Activated naive CD4-positive, alpha-beta T cell treated with anti-CD3 and anti-CD28 coated beads, Interleukin-2, amount 50 U/mL, for 72 hours (primary cell): ENCODE data around the gene MAN1B1. TPM values are rescaled to one million over a fixed set of nuclear protein-coding genes. Genes with fewer than 3 reads are reported as not detected.

Experiments used
- ATAC-seq, 2 donors: fragments of 150-1000 bp; cut with Tn5 transposase; 2 replicates each; pipeline ENCODE4 v1.10.0; 2021; ENCODE audit warnings: mild to moderate bottlenecking in 2 of 2, moderate library complexity in 2 of 2
- DNase-seq, 2 donors: peaks; one replicate each; pipeline ENCODE4 v3.0.0; 2021 to 2022; ENCODE audit warnings: low spot score in 2 of 2
- H3K27ac Mint-ChIP-seq, 2 donors: one replicate each; pipeline ENCODE4 v1.8.0; 2022; ENCODE audit warnings: mild to moderate bottlenecking in 2 of 2, mixed read lengths in 2 of 2
- H3K36me3 Mint-ChIP-seq, 2 donors: one replicate each; pipeline ENCODE4 v1.8.0; 2022; ENCODE audit warnings: mixed read lengths in 2 of 2
- H3K9me3 Mint-ChIP-seq, 2 donors: one replicate each; pipeline ENCODE4 v1.8.0; 2022; ENCODE audit warnings: mixed read lengths in 2 of 2
- total RNA-seq, 2 donors: library from RNA; stranded (reverse); gene quantifications; one replicate each; pipeline ENCODE4 v1.2.3, GENCODE V29; 2022

The MAN1B1 gene
- total RNA-seq, 2 donors from 2014 or later, result 23.8 to 41.4 TPM

GRCh38 chr9:137063311-137064026 lies 23.3 kb upstream of the MAN1B1 start:
- ATAC-seq, result no peak
- H3K9me3 Mint-ChIP-seq, result no peaks in the 10 kb centered on the region
- no peak for DNase-seq
- H3K27ac Mint-ChIP-seq, result no peak overlapping the region
- H3K36me3 Mint-ChIP-seq, result no peaks in the 10 kb centered on the region

DNA sequence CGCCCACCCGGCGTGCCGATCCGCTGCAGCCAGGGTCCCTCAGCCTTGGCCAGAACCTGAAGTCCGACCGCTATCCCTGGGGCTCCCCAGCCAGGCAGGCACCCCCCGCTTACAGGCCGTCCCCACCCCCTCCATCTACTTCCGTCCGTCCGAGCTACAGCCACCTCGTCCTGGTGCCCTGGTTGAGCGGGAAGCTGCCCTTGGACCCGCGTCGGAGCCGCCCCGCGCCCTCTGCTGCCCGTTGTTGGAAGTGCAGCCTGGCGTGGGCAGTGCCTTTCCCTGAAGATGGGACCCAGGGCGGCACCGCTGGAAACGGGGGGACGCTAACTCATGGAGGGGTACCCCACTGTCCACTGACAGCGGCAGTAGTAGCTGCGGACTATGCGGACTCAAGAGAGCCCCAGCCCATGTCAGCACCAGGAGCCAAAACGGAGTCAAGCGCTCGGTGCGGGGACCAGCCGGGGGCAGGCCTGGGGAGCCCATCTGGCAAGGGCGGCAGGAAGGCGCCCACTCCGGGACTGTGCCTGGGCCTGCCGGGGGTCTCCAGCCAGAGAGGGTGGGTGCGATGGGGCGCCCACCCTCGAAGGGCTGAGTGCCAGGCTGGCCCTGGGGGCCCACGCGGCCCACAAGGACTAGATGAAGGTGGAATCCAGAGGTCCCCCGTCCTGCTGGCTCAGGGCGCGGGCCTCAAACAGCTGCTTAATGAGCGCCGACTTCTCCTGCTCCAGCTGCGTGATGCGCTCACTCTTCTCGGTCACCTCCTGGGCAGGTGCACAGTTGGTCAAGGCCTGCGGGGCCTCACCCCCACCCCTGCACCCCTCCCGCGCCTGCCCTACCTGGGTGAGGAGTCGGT lies 22.5 kb upstream of the MAN1B1 start:
- Mint-ChIP-seq H3K9me3 (no peaks in the 10 kb centered on the region), H3K27ac (no peak overlapping the region), H3K36me3 (no peaks in the 10 kb centered on the region)
- ATAC-seq, result peak in 1 of 2 donors; percentile 31
- peak in 1 of 2 donors; percentile 78 for DNase-seq

- no peaks in the 10 kb centered on the region for H3K9me3 Mint-ChIP-seq
- ATAC-seq (no peak), DNase-seq (no peak)
- no peak overlapping the region for H3K27ac Mint-ChIP-seq
- no peaks in the 10 kb centered on the region for H3K36me3 Mint-ChIP-seq
These were observed 22.0 kb upstream of the MAN1B1 start for GRCh38 chr9:137064880-137065164.

- no peak overlapping the region for H3K27ac Mint-ChIP-seq
These were observed 21.3 kb upstream of the MAN1B1 start for GRCh38 chr9:137065336-137065967.

GRCh38 chr9:137066096-137066861 lies 20.5 kb upstream of the MAN1B1 start:
- Mint-ChIP-seq H3K36me3 (no peaks in the 10 kb centered on the region), H3K27ac (no peak overlapping the region), H3K9me3 (no peaks in the 10 kb centered on the region)
- no peak for ATAC-seq
- DNase-seq, result no peak

More at GRCh38 chr9:137065336-137065967, 21.3 kb upstream of the MAN1B1 start:
- ATAC-seq (no peak), DNase-seq (no peak)
- no peaks in the 10 kb centered on the region for H3K36me3 Mint-ChIP-seq
- no peaks in the 10 kb centered on the region for H3K9me3 Mint-ChIP-seq

GRCh38 chr9:137067860-137068538 lies 18.8 kb upstream of the MAN1B1 start:
- no peaks in the 10 kb centered on the region for H3K36me3 Mint-ChIP-seq
- ATAC-seq, result peak; percentile 46 to 62
- no peak overlapping the region for H3K27ac Mint-ChIP-seq
- peak; percentile 79 to 91 for DNase-seq
- no peaks in the 10 kb centered on the region for H3K9me3 Mint-ChIP-seq

DNA sequence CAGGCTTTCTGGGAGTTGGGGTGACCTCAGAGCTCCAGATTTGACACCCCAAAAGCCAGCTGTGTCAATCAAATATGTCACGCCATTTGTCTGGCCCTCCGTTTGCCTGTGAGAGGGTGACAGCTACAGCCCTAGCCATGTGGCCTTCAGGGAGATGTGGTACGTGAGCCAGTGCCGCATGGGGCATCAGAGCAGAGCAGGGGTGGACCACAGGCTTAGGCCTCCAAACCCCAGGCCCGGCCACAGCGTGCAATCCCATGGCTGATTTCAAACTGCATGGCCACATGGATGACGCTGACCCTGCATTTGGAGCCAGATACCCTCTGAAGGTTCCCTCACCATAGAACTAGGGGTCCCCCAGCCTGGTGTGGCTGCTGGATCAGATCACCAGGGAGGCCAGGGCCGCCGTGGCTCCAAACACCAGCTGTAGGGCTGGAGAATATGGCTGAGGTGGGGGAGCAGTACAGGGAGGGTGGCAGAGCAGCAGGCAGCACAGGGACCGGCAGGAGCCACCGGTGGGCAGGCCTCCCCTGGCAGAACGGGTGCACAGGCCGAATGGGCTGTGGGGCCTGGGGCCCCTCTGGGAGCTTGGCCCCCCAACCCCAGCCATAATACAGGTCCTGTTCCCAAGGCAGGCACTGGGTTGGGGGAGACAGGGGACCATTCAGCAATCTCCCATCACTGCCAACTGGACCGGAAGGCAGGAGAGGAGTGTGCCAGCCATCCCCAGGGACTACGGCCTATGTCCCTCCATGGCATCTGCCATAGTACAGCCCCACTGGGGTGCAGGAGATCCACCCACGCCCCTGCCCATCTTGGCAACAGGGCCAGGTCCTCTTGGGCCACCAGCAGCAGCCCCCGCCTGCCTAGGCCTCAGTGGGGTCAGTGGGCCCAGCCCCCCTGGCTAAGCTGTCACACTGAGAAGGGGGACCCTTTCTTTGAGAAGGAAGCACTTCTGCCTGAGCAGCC lies 18.0 kb upstream of the MAN1B1 start:
- H3K36me3 Mint-ChIP-seq, result no peaks in the 10 kb centered on the region
- DNase-seq (no peak), ATAC-seq (no peak)
- H3K27ac Mint-ChIP-seq, result no peak overlapping the region
- H3K9me3 Mint-ChIP-seq, result no peaks in the 10 kb centered on the region

- H3K36me3 Mint-ChIP-seq, result no peaks in the 10 kb centered on the region
- H3K27ac Mint-ChIP-seq, result no peak overlapping the region
- H3K9me3 Mint-ChIP-seq, result no peaks in the 10 kb centered on the region
- no peak for ATAC-seq
- no peak for DNase-seq
These were observed 17.2 kb upstream of the MAN1B1 start for GRCh38 chr9:137069508-137070091.

DNA sequence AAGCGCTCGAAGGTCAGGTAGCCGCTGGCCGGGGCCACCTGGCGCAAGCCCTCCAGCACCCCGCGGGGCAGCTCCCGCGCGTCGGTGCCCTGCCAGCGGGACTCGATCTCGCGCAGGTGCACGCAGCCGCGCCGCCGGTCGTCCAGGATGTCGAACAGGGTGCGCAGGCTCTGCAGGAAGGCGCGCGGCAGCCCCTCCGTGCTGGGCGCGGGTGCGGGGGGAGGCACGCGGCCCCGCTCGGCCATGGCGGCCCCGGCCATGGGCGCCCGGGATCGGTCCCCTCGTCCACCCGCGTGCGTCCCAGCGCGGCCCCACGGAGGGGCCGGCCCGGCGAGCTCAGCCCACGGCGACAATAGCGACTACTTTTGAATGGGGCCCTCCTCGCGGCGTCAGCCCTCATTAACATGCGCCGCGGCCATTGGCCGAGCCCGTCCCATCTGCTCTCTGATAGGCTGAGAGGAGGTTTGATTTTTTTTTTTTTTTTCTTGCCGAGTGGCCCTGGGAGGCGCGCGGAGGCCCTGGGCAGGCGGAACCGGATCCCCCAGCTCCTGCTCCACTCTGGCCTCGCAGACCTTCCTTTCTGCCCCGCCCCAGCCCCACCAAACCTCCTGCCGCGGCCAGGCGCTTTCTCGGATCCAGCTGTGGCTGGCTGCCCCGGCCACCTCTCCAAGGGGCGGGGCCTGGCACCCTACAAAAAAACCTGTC lies 16.4 kb upstream of the MAN1B1 start, which contains the start of gene SAPCD2:
SAPCD2 (minus strand) TSS at position 357 of the 705 bp plus-strand sequence; CDS start at position 260, 97 bp downstream.
- Mint-ChIP-seq H3K27ac (peak within 1 kb of the TSS; percentile 65 to 92), H3K9me3 (no peaks in the 10 kb centered on the region), H3K36me3 (no peaks in the 10 kb centered on the region)
- ATAC-seq, result peak; percentile 91 to 95
- peak; percentile 84 to 88 for DNase-seq

DNA sequence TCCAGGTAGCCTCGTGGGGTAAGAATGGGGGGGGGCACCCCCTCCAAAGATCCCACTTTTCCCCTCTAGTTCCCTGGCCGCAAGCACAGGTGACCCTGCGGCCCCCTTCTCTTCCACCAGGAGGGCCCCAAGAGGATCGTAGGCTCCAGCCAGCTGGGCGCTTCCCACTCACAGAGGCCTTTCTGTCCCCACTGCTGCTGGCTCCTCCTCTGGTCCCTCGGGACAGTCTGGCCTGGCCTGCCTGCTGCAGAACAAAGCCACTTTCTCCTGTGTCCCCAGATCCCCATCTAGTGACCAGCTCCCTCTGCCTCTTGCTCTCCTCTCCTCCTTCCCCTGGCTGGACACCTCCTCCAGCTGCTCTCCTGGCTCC lies 15.9 kb upstream of the MAN1B1 start:
- no peaks in the 10 kb centered on the region for H3K9me3 Mint-ChIP-seq
- H3K27ac Mint-ChIP-seq, result peak overlapping the region; percentile 65 to 92
- ATAC-seq (no peak), DNase-seq (no peak)
- no peaks in the 10 kb centered on the region for H3K36me3 Mint-ChIP-seq

- DNase-seq (no peak), ATAC-seq (no peak)
- no peaks in the 10 kb centered on the region for H3K9me3 Mint-ChIP-seq
- H3K36me3 Mint-ChIP-seq, result no peaks in the 10 kb centered on the region
- H3K27ac Mint-ChIP-seq, result peak overlapping the region; percentile 65 to 92
These were observed 15.5 kb upstream of the MAN1B1 start for GRCh38 chr9:137071282-137071681.

GRCh38 chr9:137073992-137074399 lies 12.8 kb upstream of the MAN1B1 start:
- no peaks in the 10 kb centered on the region for H3K9me3 Mint-ChIP-seq
- ATAC-seq (no peak), DNase-seq (no peak)
- no peak overlapping the region for H3K27ac Mint-ChIP-seq
- no peaks in the 10 kb centered on the region for H3K36me3 Mint-ChIP-seq

DNA sequence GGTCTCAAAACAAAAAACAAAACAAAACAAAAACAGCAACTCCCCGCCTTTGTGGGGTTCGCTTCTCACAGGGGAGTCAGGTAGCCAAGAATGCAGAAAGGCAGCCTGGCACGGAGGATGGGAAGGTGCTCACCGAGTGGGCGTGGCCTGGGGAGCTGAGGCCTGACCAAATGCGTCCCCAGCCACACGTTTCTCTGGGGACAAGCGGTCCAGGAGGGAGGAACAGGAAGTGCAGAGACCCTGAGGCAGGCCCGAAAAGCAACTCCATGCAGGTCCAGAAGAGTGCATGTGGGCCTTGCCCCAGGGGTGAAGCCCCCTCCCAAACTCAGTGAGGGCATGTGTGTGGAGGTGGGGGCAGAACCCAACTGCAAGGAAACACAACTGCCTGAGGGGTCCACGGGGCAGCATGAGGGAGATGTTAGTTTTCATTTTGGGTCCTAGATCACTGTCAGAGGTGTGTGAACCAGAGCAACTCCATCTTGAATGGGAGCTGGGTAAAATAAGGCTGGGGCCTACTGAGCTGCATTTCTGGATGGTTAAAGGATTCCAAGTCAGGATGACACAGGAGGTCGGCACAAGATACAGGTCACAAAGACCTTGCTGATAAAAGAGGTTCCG lies 12.0 kb upstream of the MAN1B1 start:
- Mint-ChIP-seq H3K27ac (no peak overlapping the region), H3K9me3 (no peaks in the 10 kb centered on the region), H3K36me3 (no peaks in the 10 kb centered on the region)
- ATAC-seq (no peak), DNase-seq (no peak)

DNA sequence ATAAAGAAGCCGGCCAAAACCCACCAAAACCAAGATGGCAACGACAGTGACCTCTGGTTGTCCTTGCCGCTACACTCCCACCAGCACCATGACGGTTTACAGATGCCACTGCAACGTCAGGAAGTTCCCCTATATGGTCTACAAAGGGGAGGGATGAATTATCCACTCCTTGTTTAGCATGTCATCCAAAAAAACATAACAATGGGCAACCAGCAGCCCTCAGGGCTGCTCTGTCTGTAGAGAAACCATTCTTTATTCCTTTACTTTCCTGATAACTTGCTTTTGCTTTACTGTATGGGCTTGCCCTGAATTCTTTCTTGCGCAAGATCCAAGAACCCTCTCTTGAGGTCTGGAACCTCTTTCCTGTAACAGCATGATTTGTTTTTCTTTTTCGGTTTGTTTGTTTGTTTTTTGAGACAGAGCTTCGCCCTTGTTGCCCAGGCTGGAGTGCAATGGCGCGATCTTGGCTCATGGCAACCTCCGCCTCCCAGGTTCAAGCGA lies 11.5 kb upstream of the MAN1B1 start:
- Mint-ChIP-seq H3K27ac (no peak overlapping the region), H3K36me3 (no peaks in the 10 kb centered on the region), H3K9me3 (no peaks in the 10 kb centered on the region)
- ATAC-seq (no peak), DNase-seq (no peak)
